ENCODE results near the gene HIRA. TPM values are rescaled to one million over a fixed set of nuclear protein-coding genes. Genes with fewer than 3 reads are reported as not detected.
A peak's percentile ranks its signal among the peaks of the same experiment; 100 is the strongest.

Gene HIRA
- total and polyA plus RNA-seq, 9 of the 15 experiments (the other 6 are each of a cell fraction or from before 2014, with no cell fraction given): 0.96 to 132 (median 58.4) TPM

DNA sequence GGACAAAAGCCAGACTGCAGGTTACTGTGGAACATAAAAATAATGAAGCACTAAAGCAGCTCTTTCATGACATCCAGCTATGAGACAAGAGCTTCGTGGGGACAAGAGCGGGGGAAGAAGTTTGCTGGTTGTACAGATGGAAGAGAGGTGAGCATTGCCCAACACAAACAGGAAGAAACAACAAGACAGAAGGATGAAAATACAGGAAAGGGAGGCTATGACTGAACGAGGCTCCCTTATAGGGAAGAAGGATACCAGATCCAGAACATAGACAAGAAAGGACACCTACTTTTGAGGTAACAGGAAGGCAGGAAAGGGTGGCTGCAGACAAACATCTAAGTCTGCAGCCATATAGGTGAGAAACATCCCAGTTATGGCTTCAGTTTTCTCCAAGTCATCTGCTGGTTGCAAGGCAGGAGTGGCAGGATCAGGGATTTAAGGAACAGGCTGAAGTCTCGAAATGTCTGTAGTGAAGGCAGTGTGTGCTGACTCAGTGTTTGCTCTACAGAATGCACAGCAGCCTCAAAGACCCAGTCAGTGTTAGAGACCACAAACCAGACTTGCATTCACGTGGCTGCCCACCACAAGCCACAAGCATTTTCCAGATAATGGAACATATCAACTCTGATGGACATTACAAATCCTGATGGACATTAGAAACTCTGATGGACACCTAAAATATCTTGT, 141.9 kb downstream of the HIRA start (continued):
- TF ChIP-seq NCOA2 (IDR thresholded peaks at IDR 0.05; ENCODE audit: partially characterized antibody in 2 of 2) (no peak), SMARCE1 (IDR thresholded peaks at IDR 0.05) (peak; percentile 29; the same call in 1 of the 2 replicates), ZFP36 (IDR thresholded peaks at IDR 0.05; ENCODE audit: low read depth, low read length, partially characterized antibody) (peak; percentile 15), TRIM28 (IDR thresholded peaks at IDR 0.05) (no peak), MAFK (IDR thresholded peaks at IDR 0.05; ENCODE audit: low read length) (peak; percentile 78), MAFG (tag; conservative IDR thresholded peaks at IDR 0.05) (0 out of 2 replicates have a peak, but pooled peaks have one; percentile 59), GABPB1 (CRISPR knock-in tag; IDR thresholded peaks at IDR 0.05) (no peak), KDM1A (IDR thresholded peaks at IDR 0.05) (peak; percentile 22 to 29; a peak in 1 of 4 replicates), RAD21 (CRISPR knock-in tag; conservative IDR thresholded peaks at IDR 0.05 in 1 of 2, IDR thresholded peaks at IDR 0.05 in 1 of 2) (0 out of 4 replicates have a peak, but pooled peaks of 1 of the 2 experiments have one; percentile 2), RBBP5 (IDR thresholded peaks at IDR 0.05; ENCODE audit: borderline replicate concordance, insufficient read depth, low read length, poor library complexity, severe bottlenecking) (peak; percentile 21), SMC3 (conservative IDR thresholded peaks at IDR 0.05; ENCODE audit: insufficient read depth, low read depth, low read length) (0 out of 2 replicates have a peak, but pooled peaks have one; percentile 10), ZBED1 (IDR thresholded peaks at IDR 0.05) (no peak), JUND (IDR thresholded peaks at IDR 0.05; ENCODE audit: borderline replicate concordance, low read depth, low read length) (0 out of 2 replicates have a peak, but pooled peaks have one; percentile 23), JUND (tag; IDR thresholded peaks at IDR 0.05; ENCODE audit: borderline replicate concordance, low read depth, low read length) (0 out of 3 replicates have a peak, but pooled peaks have one; percentile 36)
- TF ChIP-seq, protein P1, sequence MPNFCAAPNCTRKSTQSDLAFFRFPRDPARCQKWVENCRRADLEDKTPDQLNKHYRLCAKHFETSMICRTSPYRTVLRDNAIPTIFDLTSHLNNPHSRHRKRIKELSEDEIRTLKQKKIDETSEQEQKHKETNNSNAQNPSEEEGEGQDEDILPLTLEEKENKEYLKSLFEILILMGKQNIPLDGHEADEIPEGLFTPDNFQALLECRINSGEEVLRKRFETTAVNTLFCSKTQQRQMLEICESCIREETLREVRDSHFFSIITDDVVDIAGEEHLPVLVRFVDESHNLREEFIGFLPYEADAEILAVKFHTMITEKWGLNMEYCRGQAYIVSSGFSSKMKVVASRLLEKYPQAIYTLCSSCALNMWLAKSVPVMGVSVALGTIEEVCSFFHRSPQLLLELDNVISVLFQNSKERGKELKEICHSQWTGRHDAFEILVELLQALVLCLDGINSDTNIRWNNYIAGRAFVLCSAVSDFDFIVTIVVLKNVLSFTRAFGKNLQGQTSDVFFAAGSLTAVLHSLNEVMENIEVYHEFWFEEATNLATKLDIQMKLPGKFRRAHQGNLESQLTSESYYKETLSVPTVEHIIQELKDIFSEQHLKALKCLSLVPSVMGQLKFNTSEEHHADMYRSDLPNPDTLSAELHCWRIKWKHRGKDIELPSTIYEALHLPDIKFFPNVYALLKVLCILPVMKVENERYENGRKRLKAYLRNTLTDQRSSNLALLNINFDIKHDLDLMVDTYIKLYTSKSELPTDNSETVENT (CRISPR knock-in tag; IDR thresholded peaks at IDR 0.05): 0 out of 2 replicates have a peak, but pooled peaks have one; percentile 53
- TF ChIP-seq, protein P2, sequence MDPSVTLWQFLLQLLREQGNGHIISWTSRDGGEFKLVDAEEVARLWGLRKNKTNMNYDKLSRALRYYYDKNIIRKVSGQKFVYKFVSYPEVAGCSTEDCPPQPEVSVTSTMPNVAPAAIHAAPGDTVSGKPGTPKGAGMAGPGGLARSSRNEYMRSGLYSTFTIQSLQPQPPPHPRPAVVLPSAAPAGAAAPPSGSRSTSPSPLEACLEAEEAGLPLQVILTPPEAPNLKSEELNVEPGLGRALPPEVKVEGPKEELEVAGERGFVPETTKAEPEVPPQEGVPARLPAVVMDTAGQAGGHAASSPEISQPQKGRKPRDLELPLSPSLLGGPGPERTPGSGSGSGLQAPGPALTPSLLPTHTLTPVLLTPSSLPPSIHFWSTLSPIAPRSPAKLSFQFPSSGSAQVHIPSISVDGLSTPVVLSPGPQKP (CRISPR knock-in tag; IDR thresholded peaks at IDR 0.05): no peak
- TF ChIP-seq, protein P3, sequence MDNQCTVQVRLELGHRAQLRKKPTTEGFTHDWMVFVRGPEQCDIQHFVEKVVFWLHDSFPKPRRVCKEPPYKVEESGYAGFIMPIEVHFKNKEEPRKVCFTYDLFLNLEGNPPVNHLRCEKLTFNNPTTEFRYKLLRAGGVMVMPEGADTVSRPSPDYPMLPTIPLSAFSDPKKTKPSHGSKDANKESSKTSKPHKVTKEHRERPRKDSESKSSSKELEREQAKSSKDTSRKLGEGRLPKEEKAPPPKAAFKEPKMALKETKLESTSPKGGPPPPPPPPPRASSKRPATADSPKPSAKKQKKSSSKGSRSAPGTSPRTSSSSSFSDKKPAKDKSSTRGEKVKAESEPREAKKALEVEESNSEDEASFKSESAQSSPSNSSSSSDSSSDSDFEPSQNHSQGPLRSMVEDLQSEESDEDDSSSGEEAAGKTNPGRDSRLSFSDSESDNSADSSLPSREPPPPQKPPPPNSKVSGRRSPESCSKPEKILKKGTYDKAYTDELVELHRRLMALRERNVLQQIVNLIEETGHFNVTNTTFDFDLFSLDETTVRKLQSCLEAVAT (IDR thresholded peaks at IDR 0.05): peak; percentile 23 to 69; a peak in 2 of 4 replicates
